WTC11 (cell line): ENCODE results near the gene CPNE4. TPM values are rescaled to one million over a fixed set of nuclear protein-coding genes. Genes with fewer than 3 reads are reported as not detected.

Experiments
- ATAC-seq: fragments of 200-7000 bp; cut with Tn5 transposase; 2 replicates; pipeline ENCODE4 v1.10.0; 2021; ENCODE audit warnings: mild to moderate bottlenecking, moderate library complexity
- CTCF ChIA-PET: fragments of 300-600 bp; sonication (Branson Sonifier 250); formaldehyde crosslinking; loops from one replicate; lab custom pipeline; 2021; ENCODE audit warnings: antibody characterized with exemption; lab: Charles Lee
- POLR2A ChIA-PET: fragments of 350-600 bp; sonication (Branson Sonifier 250); formaldehyde crosslinking; loops from one replicate; lab custom pipeline; 2021; ENCODE audit warnings: antibody characterized with exemption; lab: Charles Lee
- DNase-seq: peaks from one replicate; pipeline ENCODE4 v3.0.0; 2021; ENCODE audit warnings: low spot score
- H3K27ac Mint-ChIP-seq: 2 replicates; pipeline ENCODE4 v1.8.0; 2021; ENCODE audit warnings: mixed read lengths
- H3K27me3 Mint-ChIP-seq: 2 replicates; pipeline ENCODE4 v1.8.0; 2021; ENCODE audit warnings: low read depth, mild to moderate bottlenecking, moderate library complexity, mixed read lengths
- H3K36me3 Mint-ChIP-seq: 2 replicates; pipeline ENCODE4 v1.8.0; 2021; ENCODE audit warnings: mixed read lengths
- H3K4me1 Mint-ChIP-seq: 2 replicates; pipeline ENCODE4 v1.8.0; 2022; ENCODE audit warnings: mixed read lengths
- H3K4me3 Mint-ChIP-seq: 2 replicates; pipeline ENCODE4 v1.8.0; 2021; ENCODE audit warnings: mild to moderate bottlenecking, moderate library complexity, mixed read lengths
- H3K9me3 Mint-ChIP-seq: 2 replicates; pipeline ENCODE4 v1.8.0; 2021; ENCODE audit warnings: mixed read lengths
- CTCF ChIP-seq: fragments of 200-600 bp; IDR thresholded peaks from 2 replicates; pipeline ENCODE4 v1.8.0; 2022; ENCODE audit warnings: antibody characterized with exemption
- EMX1 ChIP-seq: fragments of 250-450 bp; sonication (Bioruptor Pico); IDR thresholded peaks from 2 replicates; pipeline ENCODE4 v1.8.0; 2021; ENCODE audit warnings: mild to moderate bottlenecking
- FOXP1 ChIP-seq: sonication (generic); formaldehyde crosslinking; IDR thresholded peaks from 2 replicates; pipeline ENCODE4 v1.8.0; 2022; ENCODE audit warnings: missing genetic modification reagents, mild to moderate bottlenecking, moderate library complexity, borderline replicate concordance
- GTF2I ChIP-seq: fragments of 250-450 bp; sonication (Bioruptor Pico); conservative IDR thresholded peaks from 2 replicates; pipeline ENCODE4 v1.4.0; 2021; ENCODE audit warnings: mild to moderate bottlenecking
- HMGA2 ChIP-seq: fragments of 250-450 bp; sonication (Bioruptor Pico); IDR thresholded peaks from 2 replicates; pipeline ENCODE4 v1.4.0; 2021; ENCODE audit warnings: mild to moderate bottlenecking, moderate library complexity
- JAZF1 ChIP-seq: fragments of 250-450 bp; sonication (Bioruptor Pico); IDR thresholded peaks from 2 replicates; pipeline ENCODE4 v1.9.0; 2021; ENCODE audit warnings: moderate library complexity, mild to moderate bottlenecking, inconsistent platforms
- MYBL2 ChIP-seq: sonication (generic); formaldehyde crosslinking; IDR thresholded peaks from 2 replicates; pipeline ENCODE4 v1.8.1; 2023; ENCODE audit warnings: mild to moderate bottlenecking, moderate library complexity, missing genetic modification reagents
- PRRX2 ChIP-seq: fragments of 250-450 bp; sonication (Bioruptor Pico); IDR thresholded peaks from 2 replicates; pipeline ENCODE4 v1.8.0; 2021; ENCODE audit warnings: mild to moderate bottlenecking
- ZBTB21 ChIP-seq: sonication (generic); formaldehyde crosslinking; IDR thresholded peaks from 2 replicates; pipeline ENCODE4 v1.8.1; 2023; ENCODE audit warnings: mild to moderate bottlenecking, missing genetic modification reagents, borderline replicate concordance
- ZNF232 ChIP-seq: sonication (generic); formaldehyde crosslinking; IDR thresholded peaks from 2 replicates; pipeline ENCODE4 v1.8.0; 2022; ENCODE audit warnings: mild to moderate bottlenecking, missing genetic modification reagents
- ZNF263 ChIP-seq: sonication (generic); formaldehyde crosslinking; IDR thresholded peaks from 2 replicates; pipeline ENCODE4 v1.8.1; 2022; ENCODE audit warnings: low read depth, mild to moderate bottlenecking, moderate library complexity, missing genetic modification reagents
- ZNF416 ChIP-seq: fragments of 250-450 bp; sonication (Bioruptor Pico); IDR thresholded peaks from 2 replicates; pipeline ENCODE4 v1.9.0; 2021; ENCODE audit warnings: mild to moderate bottlenecking, inconsistent platforms
- total RNA-seq: library from RNA; stranded (reverse); gene quantifications from 3 replicates; pipeline ENCODE4 v1.2.3, GENCODE V29; 2021
- TF ChIP-seq, protein P1 (sequence below): sonication (generic); formaldehyde crosslinking; IDR thresholded peaks from 2 replicates; pipeline ENCODE4 v1.8.1; 2022; ENCODE audit warnings: mild to moderate bottlenecking, missing genetic modification reagents, moderate library complexity, borderline replicate concordance
- TF ChIP-seq, protein P2 (sequence below): sonication (generic); formaldehyde crosslinking; IDR thresholded peaks from 2 replicates; pipeline ENCODE4 v1.8.0; 2023; ENCODE audit warnings: missing genetic modification reagents, mild to moderate bottlenecking, borderline replicate concordance
- TF ChIP-seq, protein P3 (sequence below): fragments of 250-450 bp; sonication (Bioruptor Pico); conservative IDR thresholded peaks from 2 replicates; pipeline ENCODE4 v1.9.0; 2021; ENCODE audit warnings: mild to moderate bottlenecking

CPNE4 gene
- total RNA-seq, 1 experiment from 2014 or later = 2.4 TPM

- TF ChIP-seq, protein P1, sequence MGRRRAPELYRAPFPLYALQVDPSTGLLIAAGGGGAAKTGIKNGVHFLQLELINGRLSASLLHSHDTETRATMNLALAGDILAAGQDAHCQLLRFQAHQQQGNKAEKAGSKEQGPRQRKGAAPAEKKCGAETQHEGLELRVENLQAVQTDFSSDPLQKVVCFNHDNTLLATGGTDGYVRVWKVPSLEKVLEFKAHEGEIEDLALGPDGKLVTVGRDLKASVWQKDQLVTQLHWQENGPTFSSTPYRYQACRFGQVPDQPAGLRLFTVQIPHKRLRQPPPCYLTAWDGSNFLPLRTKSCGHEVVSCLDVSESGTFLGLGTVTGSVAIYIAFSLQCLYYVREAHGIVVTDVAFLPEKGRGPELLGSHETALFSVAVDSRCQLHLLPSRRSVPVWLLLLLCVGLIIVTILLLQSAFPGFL (CRISPR knock-in tag) = no peak
- TF ChIP-seq ZNF263 (CRISPR knock-in tag) (no peak), ZNF232 (CRISPR knock-in tag) (no peak), ZNF416 (CRISPR knock-in tag) (no peak), FOXP1 (CRISPR knock-in tag) (no peak), EMX1 (no peak), GTF2I (CRISPR knock-in tag) (no peak), HMGA2 (CRISPR knock-in tag) (no peak)
- TF ChIP-seq, protein P2, sequence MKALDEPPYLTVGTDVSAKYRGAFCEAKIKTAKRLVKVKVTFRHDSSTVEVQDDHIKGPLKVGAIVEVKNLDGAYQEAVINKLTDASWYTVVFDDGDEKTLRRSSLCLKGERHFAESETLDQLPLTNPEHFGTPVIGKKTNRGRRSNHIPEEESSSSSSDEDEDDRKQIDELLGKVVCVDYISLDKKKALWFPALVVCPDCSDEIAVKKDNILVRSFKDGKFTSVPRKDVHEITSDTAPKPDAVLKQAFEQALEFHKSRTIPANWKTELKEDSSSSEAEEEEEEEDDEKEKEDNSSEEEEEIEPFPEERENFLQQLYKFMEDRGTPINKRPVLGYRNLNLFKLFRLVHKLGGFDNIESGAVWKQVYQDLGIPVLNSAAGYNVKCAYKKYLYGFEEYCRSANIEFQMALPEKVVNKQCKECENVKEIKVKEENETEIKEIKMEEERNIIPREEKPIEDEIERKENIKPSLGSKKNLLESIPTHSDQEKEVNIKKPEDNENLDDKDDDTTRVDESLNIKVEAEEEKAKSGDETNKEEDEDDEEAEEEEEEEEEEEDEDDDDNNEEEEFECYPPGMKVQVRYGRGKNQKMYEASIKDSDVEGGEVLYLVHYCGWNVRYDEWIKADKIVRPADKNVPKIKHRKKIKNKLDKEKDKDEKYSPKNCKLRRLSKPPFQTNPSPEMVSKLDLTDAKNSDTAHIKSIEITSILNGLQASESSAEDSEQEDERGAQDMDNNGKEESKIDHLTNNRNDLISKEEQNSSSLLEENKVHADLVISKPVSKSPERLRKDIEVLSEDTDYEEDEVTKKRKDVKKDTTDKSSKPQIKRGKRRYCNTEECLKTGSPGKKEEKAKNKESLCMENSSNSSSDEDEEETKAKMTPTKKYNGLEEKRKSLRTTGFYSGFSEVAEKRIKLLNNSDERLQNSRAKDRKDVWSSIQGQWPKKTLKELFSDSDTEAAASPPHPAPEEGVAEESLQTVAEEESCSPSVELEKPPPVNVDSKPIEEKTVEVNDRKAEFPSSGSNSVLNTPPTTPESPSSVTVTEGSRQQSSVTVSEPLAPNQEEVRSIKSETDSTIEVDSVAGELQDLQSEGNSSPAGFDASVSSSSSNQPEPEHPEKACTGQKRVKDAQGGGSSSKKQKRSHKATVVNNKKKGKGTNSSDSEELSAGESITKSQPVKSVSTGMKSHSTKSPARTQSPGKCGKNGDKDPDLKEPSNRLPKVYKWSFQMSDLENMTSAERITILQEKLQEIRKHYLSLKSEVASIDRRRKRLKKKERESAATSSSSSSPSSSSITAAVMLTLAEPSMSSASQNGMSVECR = no peak
Observed at GRCh38 chr3:132007617-132008016, 27.2 kb downstream of the CPNE4 start (continued).

GRCh38 chr3:132006605-132007204 lies 28.1 kb downstream of the CPNE4 start:
- ChIA-PET CTCF (interaction anchor here (1.1 kb wide), 1 partner anchor 9 kb away, joined by 3 read pairs; no protein-coding TSS in a partner anchor), POLR2A (no interaction called here)
- no peak overlapping the region for H3K27ac Mint-ChIP-seq
- no peaks in the 10 kb centered on the region for H3K9me3 Mint-ChIP-seq
- H3K36me3 Mint-ChIP-seq = no peaks in the 10 kb centered on the region
- TF ChIP-seq JAZF1 (CRISPR knock-in tag) (no peak), CTCF (peak; percentile 54)
- peak; percentile 80 for ATAC-seq
- H3K4me1 Mint-ChIP-seq = peaks cover 35% of the 10 kb centered on the region
- H3K4me3 Mint-ChIP-seq = no peak overlapping the region
- H3K27me3 Mint-ChIP-seq = no peaks in the 10 kb centered on the region
- peak; percentile 60 for DNase-seq

DNA sequence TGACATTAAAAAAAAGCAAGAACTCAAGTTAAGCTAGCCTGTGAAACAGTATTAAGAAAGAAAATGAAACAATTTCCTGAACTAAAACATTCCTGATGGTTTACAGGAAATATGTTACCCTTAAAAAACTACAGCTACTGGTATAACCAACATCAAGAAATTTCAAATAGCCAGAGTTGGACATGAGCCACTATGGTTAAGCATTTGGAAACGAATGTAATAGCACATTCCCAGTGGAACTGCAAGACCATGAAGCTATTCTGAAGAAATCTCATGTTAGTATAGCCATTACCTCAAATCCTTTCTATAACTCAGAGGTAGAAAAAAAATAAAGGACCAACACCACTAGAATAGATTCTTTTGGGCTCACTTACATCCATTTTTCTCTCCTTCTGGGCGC lies 30.2 kb downstream of the CPNE4 start:
- CTCF ChIA-PET = interaction anchor here (1.0 kb wide), 1 partner anchor 8 kb away, joined by 3 read pairs; no protein-coding TSS in a partner anchor
- no peak for TF ChIP-seq MYBL2 (CRISPR knock-in tag)
- no peak for TF ChIP-seq PRRX2 (CRISPR knock-in tag)
- no peak for TF ChIP-seq ZBTB21 (CRISPR knock-in tag)
- TF ChIP-seq, protein P3, sequence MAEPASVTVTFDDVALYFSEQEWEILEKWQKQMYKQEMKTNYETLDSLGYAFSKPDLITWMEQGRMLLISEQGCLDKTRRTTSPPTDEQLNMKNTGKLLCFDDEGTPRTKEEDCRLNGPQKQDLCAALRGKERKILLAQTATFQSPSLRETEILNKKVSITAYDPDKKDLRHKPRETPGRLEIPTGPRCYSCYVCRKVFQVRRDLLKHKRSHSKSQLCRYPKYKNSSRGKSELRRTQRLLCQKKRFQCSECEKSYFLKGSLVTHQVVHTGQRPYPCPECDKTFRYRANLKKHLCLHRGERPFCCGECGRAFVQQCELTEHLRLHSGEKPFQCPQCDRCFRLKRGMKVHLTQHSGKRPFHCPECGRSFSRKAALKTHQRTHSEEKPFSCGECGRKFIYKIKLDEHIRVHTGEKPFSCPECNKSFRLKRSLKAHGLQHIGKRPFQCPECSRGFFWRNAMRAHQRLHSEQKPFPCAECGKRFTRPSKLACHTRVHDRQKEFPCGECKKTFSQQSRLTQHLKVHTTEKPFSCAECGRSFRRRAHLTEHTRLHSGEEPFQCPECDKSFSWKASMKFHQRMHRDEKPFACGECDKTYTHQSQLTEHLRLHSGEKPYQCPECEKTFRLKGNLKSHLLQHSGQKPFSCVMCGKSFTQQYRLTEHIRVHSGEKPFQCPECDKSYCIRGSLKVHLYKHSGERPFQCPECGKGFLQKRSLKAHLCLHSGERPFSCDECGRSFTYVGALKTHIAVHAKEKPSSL (CRISPR knock-in tag) = no peak
- DNase-seq (no peak), ATAC-seq (no peak)
- Mint-ChIP-seq H3K9me3 (no peaks in the 10 kb centered on the region), H3K36me3 (no peaks in the 10 kb centered on the region), H3K27ac (no peak overlapping the region), H3K4me3 (no peak overlapping the region), H3K27me3 (no peaks in the 10 kb centered on the region), H3K4me1 (peaks cover 41% of the 10 kb centered on the region)
- POLR2A ChIA-PET = no interaction called here
